Hippocampal formation (tissue), 2 donors: Measurements from ENCODE around the gene PPP1R3A.
A peak's percentile ranks its signal among the peaks of the same experiment; 100 is the strongest.
"Not testable (repeated sequence)": the region's sequence is repeated elsewhere in the genome, so short reads cannot be mapped to it uniquely, and the experiment has no call there.

Experiments
- DNase-seq, 2 donors: peaks; one replicate each; lab custom pipeline; 2025; lab: John Stamatoyannopoulos, UW

PPP1R3A gene, protein sequence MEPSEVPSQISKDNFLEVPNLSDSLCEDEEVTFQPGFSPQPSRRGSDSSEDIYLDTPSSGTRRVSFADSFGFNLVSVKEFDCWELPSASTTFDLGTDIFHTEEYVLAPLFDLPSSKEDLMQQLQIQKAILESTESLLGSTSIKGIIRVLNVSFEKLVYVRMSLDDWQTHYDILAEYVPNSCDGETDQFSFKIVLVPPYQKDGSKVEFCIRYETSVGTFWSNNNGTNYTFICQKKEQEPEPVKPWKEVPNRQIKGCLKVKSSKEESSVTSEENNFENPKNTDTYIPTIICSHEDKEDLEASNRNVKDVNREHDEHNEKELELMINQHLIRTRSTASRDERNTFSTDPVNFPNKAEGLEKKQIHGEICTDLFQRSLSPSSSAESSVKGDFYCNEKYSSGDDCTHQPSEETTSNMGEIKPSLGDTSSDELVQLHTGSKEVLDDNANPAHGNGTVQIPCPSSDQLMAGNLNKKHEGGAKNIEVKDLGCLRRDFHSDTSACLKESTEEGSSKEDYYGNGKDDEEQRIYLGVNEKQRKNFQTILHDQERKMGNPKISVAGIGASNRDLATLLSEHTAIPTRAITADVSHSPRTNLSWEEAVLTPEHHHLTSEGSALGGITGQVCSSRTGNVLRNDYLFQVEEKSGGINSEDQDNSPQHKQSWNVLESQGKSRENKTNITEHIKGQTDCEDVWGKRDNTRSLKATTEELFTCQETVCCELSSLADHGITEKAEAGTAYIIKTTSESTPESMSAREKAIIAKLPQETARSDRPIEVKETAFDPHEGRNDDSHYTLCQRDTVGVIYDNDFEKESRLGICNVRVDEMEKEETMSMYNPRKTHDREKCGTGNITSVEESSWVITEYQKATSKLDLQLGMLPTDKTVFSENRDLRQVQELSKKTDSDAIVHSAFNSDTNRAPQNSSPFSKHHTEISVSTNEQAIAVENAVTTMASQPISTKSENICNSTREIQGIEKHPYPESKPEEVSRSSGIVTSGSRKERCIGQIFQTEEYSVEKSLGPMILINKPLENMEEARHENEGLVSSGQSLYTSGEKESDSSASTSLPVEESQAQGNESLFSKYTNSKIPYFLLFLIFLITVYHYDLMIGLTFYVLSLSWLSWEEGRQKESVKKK

DNA sequence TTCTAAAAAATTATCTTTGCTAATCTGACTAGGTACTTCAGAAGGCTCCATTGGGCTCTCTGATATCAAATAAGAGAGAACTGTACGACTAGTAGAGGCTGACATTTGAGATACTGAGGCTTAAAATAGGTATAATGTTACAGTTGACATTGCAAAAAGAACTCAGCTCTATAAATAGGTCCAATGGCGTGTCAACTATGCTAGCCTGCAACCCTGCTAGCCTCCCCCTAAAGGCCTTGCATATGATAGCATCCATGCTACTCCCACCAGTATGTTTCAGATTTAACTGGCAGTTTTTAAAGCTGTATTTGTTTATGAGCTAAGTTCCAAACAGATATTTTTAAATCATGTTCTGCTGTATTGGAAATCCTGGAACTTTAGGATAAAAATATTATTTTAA, at the start of gene PPP1R3A:
TSS of gene PPP1R3A (minus strand) at position 64 of the 400 bp plus-strand sequence. CDS start at position 51, 13 bp downstream.
- no peak for DNase-seq

DNA sequence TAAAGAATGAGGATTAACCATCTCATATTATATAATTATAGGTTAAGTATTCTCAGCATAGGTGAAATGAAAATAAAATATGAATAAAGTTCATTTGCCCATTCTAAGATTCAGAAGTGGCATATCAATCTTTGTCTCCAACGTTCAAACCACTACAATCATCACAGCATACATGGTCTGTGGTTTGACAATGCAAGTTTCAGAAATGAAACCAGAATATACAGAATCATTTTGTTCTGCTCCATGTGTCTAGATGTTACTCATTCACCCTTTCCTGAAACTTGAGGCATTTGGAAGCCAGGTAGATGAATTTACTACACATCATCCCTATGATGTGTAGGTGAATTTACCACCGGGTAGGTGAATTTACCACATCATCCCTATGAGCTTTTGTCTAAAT, 44.5 kb upstream of the PPP1R3A start:
- DNase-seq = no peak

DNA sequence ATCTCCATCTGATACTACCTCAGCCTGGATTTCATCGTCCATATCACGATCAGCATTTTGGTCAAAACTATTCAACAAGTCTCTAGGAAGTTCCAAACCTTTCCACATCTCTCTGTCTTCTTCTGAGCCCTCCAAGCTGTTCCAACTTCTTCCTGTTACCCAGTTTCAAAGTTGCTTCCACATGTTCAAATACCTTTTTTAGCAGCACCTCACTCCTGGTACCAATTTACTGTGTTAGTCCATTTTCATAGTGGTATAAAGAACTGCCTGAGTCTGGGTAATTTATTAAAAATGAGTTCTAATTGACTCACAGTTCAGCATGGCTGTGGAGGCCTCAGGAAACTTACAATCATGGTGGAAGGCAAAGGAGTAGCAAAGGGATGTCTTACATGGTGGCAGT, 41.1 kb upstream of the PPP1R3A start:
- DNase-seq = no peak

DNA sequence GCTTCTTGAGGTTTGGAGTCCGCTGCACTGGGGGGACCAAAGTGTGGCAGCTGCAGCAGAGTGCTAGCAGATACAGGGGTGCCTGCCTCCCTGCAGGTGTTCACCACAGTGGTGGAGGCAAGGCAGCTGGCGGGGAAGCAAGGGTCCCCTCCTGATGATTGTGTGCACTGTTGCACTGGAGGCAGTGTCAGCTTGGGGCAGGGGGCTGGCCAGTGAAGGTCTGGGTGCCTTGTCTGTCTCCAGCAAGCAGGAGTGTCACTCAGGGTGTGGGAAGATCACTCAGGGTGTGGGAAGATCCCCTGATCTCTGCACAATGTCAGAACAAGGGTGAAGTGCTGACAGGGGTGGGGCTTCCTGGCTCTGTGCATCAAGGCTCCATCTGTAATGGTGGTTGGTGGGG, 36.3 kb upstream of the PPP1R3A start:
- no peak for DNase-seq

DNA sequence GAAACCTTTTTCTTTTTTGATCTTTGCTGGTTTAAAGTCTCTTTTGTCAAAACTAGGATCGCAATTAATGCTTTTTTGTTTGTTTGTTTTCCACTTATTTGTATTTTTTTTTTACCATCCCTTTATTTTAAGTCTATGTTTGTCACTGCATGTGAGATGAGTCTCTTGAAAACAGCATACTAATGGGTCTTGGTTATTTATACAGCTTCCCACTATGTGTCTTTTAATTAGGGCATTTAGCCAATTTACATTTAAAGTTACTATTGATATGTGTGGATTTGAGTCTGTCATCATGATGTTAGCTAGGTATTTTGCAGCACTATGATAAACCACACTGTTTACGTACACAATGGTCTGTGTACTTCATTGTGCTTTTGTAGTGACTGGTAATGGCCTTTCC, 34.7 kb upstream of the PPP1R3A start:
- no peak for DNase-seq

DNA sequence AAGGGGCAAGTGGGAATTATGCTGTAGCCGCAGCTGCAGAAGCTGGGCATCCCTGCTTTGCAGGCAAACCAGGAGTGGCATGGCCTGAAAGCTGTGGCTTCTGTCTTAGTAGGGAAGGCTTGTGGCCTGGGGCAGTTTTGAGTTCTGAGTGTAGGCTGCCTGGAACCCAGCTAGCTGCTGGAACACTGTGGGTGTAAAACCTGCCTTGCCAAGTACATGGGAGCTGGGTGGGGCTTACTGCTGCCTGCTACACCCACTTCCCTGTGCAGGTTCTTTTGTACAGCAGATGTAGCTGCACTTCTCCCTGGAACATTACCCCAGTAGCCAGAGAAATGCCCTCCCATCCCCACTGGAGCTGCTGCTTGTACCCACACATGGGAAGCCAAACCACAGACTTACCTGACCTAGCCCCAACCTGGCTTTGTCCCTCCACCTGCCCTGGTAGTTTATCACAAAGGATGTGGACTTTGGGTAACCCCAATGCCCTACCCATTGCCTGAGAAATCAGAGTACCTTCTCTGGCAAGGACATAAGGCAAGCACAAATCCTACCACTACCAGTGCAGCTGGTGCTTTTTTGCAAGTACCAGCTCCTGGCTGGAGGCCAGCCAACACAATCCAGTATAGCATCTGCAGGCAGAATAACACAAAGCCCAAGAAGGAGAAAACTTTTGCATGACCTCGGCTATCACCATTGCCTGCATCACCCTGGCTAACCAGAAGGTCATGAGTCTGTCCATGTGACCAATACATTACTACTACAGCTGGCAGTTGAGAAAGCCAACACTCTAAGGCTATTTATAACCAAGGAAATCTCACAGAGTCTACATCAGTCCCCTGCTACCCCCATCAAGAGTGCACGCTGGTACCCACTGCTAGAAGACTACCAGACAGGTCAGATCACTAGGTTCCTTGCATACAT, 26.5 kb upstream of the PPP1R3A start:
- peak in 1 of 2 donors; percentile 35 for DNase-seq

DNA sequence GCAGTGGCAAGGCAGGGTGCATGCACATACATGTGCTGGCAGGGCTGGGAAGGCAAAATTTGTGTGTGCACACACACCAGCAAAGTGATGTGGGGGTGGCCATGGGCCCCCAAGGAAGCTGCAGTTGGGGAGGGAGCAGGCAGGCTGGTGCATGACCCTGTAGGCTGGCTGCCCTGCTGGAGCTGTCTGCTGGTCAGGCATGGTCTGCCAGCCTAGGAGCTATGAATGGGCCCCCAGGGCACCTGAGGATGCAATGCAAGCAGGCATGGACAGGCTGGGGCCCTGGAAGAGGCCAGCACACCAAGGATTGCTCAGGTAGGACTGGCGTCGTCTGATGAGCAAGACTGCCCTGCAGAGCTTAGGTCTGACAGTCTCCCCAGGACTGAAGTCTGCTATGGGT, 18.2 kb upstream of the PPP1R3A start:
- DNase-seq = no peak

DNA sequence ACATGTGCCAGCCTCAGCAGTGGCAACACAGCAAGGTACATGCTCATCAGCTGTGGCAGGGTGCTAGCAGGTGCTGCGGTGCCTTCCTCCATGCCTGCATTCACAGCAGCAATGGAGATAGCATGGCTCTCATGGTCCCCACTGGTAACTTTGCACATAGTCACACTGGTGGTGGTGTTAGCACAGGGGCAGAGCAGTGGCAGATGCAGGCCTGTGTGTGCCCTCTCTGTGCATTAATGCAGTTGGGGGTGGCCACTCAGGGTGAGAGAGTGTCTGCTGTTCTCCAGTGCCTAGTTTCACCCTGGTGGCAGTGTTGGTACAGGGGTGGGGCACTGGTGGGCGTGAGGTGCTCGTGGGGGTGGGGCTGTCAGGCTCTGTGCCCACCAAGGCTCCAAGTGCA, 17.7 kb upstream of the PPP1R3A start:
- DNase-seq = no peak

DNA sequence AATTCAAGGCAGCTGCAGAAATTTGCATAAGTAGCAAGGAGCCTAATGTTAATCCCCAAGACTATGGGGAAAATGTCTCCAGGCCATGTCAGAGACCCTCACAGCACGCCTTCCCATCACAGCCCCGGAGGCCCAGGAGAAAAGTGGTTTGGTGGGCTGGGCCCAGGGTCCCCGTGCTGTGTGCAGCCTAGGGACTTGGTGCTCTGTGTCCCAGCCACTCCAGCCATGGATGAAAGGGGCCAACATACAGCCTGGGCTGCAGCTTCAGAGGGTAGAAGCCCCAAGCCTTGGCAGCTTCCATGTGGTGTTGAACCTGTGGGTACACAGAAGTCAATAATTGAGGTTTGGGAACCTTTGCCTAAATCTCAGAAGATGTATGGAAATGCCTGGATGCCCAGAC, 10.6 kb upstream of the PPP1R3A start:
- DNase-seq = not testable (repeated sequence)

DNA sequence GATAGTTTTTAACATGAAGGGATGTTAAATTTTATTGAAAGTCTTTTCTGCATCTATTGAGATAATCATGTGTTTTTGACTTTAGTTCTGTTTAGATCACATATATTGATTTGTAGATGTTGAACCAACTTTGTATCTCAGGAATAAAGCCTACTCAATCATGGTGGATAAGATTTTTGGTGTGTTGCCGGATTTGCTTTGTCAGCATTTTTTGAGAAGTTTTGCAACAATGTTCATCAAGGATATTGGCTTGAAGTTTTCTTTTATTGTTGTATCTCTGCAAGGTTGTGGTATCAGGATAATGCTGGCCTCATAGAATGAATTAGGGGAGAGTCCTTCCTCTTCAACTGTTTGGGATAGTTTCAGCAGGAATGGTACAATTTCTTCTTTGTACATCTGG, 9.3 kb upstream of the PPP1R3A start:
- no peak for DNase-seq

DNA sequence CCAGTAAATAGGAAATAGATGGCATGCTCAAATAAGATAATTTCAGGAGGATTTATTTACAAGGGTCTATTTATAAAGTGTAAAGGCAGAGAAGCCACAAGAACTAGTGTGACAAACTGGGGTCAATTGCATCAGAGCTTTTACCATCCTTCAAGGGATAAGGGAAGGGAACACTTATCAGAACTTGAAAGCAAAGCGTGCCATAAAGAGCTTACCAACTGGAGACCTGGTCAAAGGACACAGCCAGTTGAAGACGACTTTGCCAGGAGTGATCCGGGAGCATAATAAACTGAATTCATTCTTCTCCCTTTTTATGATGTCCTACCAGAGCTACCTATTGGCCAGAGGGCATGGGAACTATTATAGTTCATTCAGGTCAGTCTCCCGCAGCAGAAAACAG, 3.2 kb upstream of the PPP1R3A start:
- no peak for DNase-seq

DNA sequence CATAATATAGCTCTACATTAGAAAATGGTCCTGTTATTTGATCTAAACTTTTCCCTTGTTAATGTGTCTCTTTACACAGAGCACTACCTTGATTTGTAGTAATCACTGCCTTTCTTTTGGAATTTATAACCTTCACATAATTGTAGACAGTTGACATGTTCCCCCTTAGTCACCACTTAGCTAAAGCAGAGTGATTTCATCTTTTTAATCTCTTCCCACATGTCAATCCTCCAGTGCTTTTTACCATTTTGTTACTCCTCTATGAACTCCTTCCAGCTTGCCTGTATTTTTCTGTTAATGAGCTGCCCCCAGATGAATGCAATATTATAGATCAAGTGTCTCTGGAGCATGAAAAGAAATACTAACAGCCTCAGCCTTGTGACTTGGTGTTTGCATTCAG, 2.6 kb upstream of the PPP1R3A start:
- DNase-seq = no peak

DNA sequence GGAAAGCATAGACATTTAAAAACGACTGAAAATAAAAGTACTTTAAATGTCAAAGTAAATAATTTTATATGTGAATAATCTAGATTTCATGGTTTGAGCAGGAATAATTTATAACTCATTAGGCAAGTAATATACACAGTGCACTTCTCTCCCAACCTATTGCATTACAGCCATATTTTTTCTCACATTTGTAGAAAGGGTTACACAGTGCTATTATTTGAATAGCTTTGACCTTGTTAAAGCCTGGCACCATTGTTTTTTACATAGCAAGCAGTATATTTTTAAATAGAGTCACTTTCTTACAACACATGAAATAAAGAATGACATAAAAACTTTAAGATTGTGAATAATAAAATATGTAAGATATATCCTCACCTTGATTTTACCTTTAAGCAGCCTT, 969 bp downstream of the PPP1R3A start:
- no peak for DNase-seq

DNA sequence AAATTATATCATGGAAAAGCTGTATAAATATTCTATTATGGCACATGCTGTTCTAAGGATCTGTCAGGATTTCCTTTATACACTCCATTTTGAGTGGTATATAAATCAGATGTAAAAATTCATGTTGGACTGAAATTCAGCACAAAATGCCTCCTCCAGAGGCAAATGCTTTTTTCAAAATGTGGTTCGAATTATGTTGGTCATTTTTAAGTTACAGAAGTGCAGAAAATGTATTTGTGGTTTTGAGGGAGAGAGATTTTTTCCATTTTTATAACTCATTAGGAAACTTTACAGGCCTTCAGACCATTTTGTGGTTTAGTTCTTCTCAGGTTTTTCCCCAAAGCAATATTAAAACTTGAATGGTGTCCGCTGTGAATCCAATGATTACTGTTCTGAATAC, 2.9 kb downstream of the PPP1R3A start:
- no peak for DNase-seq

DNA sequence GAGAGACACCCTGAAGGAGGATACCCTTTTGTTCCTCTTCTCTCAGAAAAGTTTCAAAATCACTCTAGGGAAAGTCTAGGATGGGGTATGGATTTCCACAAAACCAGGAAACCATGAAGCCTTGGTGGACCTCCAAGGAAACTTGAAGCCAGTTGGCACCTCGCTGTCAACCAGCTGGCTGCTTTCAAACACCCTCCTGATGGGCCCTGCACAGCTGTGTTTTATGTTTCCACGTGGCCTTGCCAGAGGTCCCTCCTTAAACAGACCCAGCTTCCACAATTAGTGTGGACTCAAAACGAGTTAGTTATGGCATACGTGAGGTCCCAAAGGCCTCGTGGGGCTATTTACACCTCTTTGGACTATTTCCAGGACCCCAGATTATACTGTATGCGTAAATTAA, 5.9 kb downstream of the PPP1R3A start:
- no peak for DNase-seq

DNA sequence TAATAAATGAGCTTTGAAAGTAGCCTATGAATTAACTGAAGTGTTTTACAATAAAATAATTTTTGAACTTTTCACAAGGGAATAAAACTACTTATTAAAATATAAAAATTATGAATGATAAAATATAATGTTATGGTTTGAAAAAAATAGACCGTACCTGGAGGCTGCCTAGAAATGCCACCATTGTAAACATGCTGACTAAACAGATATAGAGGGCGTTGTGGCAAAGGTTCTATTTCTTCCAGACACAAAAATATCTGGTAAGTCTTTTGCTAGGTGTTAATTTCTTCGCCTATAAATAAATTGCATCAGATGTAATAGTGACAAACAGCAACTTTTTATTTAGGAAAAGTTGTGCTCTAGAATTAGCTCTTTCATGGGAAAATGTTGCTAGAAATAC, 11.2 kb downstream of the PPP1R3A start:
- DNase-seq = no peak

DNA sequence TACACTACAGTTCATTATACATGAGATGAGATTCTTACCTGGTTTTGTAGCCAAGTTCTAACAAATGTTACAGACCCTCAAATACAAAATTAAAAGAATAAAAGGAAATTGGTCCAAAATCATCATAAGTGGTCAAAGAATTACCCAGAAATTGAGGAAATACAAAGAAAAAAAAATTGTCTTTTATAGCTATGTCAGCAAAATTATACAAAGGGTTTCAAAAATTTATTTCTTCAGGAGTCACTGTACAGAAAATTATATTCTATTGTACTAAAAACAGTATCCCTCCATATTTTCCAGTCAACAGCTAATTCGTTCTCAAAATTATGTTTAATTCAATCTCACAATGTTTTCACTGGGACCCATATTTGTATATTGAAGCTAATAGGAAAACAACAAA, 14.3 kb downstream of the PPP1R3A start:
- no peak for DNase-seq

DNA sequence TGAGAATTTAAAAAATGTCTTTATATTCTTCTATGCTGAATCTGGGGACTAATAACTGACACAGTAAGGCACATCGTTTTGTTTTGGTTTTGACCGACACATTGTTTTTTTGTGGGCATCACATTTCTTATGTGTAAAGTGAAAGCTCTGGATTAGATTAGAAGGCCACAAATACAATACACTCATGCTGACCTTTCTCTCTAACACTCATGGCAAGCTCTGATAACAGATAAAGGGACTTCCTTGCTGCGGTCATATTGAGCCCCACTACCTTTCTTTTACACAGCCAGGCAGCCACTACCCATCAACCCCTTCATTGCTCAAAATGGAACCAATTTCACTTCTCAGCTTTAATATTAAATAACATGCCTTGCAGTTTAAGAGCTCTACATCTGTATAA, 26.0 kb downstream of the PPP1R3A start:
- no peak for DNase-seq

DNA sequence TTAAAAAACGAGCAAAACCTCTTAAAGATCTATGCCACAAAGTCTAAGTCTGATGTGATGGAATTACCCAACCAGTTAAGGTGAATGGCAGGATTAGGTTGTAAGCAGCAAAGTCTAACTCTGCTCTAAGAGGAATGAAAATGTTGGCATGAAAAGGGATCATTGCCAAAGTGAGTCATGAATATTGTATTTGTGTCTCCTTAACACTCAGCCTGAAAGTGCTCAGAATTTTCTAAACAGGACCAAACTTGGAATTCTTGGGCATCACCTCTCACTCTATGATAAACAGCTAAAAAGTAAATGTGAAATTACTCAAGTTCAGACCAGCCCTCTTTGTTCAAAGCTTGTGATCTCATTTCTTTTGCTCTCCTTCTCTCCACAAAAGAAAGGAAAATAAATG, 27.0 kb downstream of the PPP1R3A start:
- DNase-seq = no peak

DNA sequence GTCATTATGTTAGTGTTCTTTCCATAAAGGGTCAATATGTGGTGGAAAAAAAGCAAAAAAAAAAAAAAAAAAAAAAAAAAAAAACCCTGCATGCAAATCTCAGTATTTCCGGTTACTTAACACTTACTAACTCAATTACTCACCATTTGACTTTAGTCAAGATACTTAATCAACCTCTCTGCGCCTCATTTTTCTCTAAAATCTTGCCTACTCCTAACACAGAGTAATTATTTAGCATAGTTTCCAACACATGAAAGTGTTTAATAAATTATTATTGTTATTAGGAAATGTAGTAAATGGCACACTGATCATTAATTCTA, 27.8 kb downstream of the PPP1R3A start:
- DNase-seq = no peak

DNA sequence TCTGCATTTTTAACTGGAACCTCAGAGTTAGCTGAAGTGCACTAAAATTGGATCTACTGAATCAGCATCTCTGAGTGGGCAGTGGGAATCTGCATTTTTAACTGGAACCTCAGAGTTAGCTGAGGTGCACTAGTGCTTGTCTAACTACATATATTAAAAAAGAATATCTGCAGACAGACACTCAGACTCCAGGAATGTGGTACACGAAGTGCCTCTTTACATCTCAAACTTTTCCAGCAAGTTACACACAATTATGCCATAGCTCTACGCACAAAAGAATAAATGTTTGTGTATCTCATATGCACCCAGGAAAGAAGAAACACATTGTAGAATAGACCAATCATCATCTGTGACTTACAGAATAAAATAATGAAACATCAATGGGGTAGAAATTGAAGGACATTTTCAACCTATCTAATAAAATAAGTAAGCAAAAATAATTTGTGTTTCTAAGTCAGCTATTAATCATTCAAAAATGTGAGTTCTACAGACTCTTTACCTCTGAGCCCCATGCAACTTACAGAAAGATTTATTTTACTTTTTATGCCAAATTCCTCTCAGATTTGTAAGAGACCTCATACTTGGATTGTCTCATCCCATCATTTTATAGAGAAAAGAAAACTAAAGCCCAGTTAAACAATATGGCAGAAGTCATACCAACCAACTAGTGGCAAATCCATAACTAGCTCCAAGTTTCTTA, 28.3 kb downstream of the PPP1R3A start:
- no peak for DNase-seq
